GM19238 (cell line): ENCODE measurements around the gene TRERF1.
A peak's percentile ranks its signal among the peaks of the same experiment; 100 is the strongest.

Experiments
- DNase-seq: peaks from one replicate; pipeline ENCODE4 v3.0.0; 2011; ENCODE audit warnings: low spot score; ENCODE audit not compliant: insufficient read length

TRERF1 gene

GRCh38 chr6:42394881-42395620 is 56.7 kb downstream of the TRERF1 start:
- no peak for DNase-seq

GRCh38 chr6:42394151-42394550 is 57.6 kb downstream of the TRERF1 start:
- DNase-seq: no peak

GRCh38 chr6:42393339-42393738 is 58.4 kb downstream of the TRERF1 start:
- DNase-seq: no peak

- no peak for DNase-seq
Observed at GRCh38 chr6:42392833-42393232, 58.9 kb downstream of the TRERF1 start.

- DNase-seq: no peak
Observed at GRCh38 chr6:42391441-42391840, 60.3 kb downstream of the TRERF1 start.

- DNase-seq: no peak
Observed at GRCh38 chr6:42390228-42390934, 61.3 kb downstream of the TRERF1 start.

GRCh38 chr6:42389736-42390135 is 62.0 kb downstream of the TRERF1 start:
- DNase-seq: no peak

- no peak for DNase-seq
Observed at GRCh38 chr6:42388046-42388445, 63.7 kb downstream of the TRERF1 start.

GRCh38 chr6:42387336-42387735 is 64.4 kb downstream of the TRERF1 start:
- no peak for DNase-seq

- DNase-seq: no peak
Observed at GRCh38 chr6:42385339-42385738, 66.4 kb downstream of the TRERF1 start.

- DNase-seq: no peak
Observed at GRCh38 chr6:42383421-42384205, 68.1 kb downstream of the TRERF1 start.

GRCh38 chr6:42381850-42382249 is 69.9 kb downstream of the TRERF1 start:
- no peak for DNase-seq

GRCh38 chr6:42380228-42380979 is 71.3 kb downstream of the TRERF1 start:
- DNase-seq: no peak

- no peak for DNase-seq
Observed at GRCh38 chr6:42378536-42378935, 73.2 kb downstream of the TRERF1 start.

- DNase-seq: no peak
Observed at GRCh38 chr6:42378125-42378524, 73.6 kb downstream of the TRERF1 start.

- no peak for DNase-seq
Observed at GRCh38 chr6:42375007-42375635, 76.6 kb downstream of the TRERF1 start.

- no peak for DNase-seq
Observed at GRCh38 chr6:42374018-42374669, 77.6 kb downstream of the TRERF1 start.

- no peak for DNase-seq
Observed at GRCh38 chr6:42372699-42373098, 79.0 kb downstream of the TRERF1 start.

- no peak for DNase-seq
Observed at GRCh38 chr6:42370323-42370985, 81.3 kb downstream of the TRERF1 start.

- peak; percentile 27 for DNase-seq
Observed at GRCh38 chr6:42369568-42369967, 82.2 kb downstream of the TRERF1 start.
